ENCODE data around the gene MT1H.
"Not testable (repeated sequence)": the region's sequence is repeated elsewhere in the genome, so short reads cannot be mapped to it uniquely, and the experiment has no call there.

MT1H gene

DNA sequence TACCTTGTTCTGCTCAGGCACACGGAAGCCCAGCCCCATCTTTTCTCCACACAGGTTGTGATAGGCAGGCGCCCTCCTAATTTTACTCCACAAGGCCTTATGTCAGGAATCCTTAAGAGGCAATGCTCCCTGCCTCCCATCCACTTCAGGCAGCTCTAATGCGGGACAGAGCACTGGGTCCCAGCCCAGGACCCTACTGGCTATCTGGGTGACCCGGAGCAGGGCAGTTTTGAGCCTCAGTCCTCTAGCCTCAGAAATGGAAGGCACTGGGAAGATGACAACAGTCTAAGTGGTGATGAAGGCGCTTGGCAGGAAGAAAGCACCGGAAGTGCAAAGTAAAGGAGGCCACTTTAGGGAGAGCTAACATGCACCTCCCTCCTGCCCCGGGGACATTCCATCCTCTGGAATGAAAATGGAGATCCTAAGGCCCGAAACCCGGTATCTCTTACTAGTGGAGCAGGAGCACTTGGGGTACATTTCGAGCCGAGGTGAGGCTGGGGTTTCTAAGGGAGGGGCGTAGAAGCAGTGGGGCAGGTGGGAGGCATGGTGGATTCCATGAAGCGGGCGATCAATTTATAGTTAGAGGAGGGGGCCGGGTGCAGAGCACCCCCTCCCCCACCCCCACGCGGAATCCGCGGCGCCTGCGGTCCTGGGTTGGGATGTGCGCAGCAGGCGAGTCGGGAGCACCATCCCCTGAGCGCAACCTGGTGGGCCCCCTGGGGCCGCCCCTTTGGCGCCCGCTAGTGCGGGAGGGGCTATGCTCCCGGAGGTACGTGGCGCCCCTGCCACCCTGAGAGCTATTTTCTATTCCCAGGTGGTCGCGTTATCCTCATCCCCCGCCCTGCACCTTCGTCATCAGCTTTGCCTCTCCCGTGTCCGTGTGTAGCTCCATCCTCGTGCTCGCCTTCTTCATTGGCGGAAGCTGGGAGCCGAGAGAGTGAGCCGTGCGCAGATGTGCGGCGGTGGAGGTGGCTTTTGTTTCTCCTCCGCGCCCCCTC, 7.0 kb upstream of the MT1H start:
- in situ Hi-C loops (cut with HindIII; ENCODE audit: low sequenced_read_pairs), result no loop called here

GRCh38 chr16:56664506-56664905, 5.1 kb upstream of the MT1H start:
- in situ Hi-C loops (cut with HindIII; ENCODE audit: low sequenced_read_pairs), result no loop called here

DNA sequence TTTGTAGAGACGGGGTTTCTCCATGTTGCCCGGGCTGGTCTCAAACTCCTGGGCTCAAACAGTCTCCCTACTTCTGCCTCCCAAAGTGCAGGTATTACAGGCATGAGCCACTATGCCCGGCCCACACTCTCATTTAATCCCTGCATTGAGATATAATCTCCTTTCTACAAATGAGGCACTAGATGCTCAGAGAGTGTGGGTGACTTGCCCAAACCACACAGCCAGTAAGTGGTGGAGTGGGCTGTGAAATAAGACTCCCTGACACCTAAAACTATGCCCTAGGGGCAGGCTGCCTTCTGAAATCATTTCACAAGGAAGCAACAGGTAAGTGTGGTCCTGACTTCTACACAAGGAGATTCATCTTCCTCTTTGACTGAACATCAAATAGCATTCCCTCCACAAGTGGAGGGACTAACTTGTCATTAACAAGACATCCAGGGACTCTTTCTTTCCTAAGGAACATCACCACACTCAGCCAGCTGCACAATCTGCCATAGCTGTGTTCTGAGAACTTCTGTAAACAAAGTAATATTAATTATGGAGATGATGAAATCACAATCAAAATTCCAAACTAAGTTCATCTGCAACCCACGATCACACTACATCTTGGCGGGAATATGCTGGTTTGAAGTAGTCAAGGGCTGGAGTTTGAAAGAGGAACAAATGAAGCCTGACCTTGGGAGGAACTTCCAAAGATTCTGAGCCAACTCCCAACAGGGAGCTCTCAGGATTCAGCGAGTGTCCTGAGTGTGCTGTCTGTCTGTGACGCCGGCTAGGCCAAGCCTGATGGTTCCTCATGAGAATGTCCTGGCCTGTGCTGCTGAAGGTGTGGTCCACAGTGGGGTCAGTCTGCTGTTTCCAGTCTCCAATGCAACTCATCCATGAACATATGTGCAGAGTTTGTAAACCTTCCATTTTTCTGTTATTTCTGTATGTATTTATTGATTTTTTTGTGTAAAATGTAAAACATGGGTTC, 4.0 kb upstream of the MT1H start:
- in situ Hi-C loops (cut with HindIII; ENCODE audit: low sequenced_read_pairs), result loop anchor here (5.0 kb wide), 1 partner anchor 53 kb away; no protein-coding TSS in a partner anchor

DNA sequence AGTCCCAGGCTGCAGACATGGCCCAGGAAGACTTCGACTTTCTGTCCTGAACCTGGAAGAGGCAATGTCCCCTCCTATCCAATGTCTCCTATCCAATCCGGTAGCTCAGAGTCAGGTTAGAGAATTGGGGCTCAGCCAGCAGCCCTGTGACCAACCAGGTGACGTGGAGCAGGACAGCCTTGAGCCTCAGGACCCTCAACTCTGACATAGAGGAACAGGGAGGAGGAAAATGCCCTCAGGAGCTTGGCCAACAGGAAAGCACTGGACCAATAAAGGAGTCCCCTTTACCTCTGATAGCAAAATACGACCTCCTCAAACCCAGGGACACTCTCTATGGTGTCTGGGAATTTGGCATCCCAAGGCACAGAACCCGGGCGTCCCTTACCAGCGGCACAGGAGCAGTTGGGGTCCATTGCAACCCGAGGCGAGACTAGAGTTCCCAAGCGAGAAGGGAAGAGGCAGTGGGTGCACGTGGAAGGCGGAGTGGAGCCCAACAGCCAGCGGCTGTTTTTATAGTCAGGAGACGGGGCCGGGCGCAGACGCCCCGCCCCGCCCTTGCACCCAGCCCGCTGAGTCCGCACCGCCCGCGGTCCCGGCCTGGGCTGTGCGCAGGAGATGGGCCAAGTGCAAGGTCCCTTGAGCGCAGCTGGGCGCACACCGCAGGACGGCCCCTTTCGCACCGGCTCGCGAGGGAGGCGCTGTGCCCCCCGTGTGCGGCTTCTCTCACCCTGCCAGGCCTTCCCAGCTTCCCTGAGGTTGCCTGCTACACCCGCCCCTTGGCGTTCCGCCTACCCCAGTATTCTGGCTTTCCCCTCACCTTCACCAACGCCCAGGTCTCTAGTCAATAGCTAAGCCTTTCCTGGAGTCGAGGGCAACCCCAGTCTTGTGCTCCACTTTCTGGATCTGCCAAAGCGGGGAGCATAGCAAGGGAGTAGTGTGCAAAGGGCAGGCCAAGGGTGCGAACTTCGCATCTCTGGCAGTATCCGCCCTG, 1.7 kb upstream of the MT1H start, which contains the start of gene MT1G:
MT1G (minus strand) TSS at position 485 of the 991 bp plus-strand sequence; CDS start at position 413, 72 bp downstream.
- in situ Hi-C loops (cut with HindIII; ENCODE audit: low sequenced_read_pairs), result loop anchor here (5.0 kb wide), 1 partner anchor 56 kb away; no protein-coding TSS in a partner anchor

DNA sequence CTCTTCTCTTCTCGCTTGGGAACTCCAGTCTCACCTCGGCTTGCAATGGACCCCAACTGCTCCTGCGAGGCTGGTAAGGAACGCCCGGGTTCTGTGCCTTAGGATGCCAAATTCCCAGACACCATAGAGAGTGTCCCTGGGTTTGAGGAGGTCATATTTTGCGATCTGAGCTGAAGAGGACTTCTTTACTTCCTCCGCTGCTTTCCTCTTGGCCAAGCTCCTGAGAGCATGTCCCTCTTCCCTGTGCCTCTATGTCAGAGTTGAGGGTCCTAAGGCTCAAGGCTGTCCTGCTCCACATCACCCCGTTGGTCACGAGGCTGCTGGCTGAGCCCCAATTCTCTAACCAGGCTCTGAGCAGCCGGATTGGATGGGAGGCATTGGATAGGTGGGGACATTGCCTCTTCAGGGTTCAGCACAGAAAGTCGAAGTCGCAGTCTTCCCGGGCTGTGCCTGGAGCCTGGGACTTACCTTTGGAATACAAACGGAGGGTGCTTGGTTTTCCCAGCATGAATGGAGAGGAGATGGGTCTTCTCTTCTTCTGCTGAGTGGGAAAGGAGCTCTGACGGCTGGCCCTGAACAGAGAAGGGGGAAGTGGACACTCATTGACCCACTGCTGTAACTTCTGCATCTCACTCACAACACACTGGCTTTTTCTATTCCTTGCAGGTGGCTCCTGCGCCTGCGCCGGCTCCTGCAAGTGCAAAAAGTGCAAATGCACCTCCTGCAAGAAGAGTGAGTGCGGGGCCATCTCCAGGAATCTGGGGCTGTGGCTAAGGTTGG, 416 bp downstream of the MT1H start:
- in situ Hi-C loops (cut with HindIII; ENCODE audit: low sequenced_read_pairs), result loop anchor here (5.0 kb wide), 1 partner anchor 58 kb away; no protein-coding TSS in a partner anchor

DNA sequence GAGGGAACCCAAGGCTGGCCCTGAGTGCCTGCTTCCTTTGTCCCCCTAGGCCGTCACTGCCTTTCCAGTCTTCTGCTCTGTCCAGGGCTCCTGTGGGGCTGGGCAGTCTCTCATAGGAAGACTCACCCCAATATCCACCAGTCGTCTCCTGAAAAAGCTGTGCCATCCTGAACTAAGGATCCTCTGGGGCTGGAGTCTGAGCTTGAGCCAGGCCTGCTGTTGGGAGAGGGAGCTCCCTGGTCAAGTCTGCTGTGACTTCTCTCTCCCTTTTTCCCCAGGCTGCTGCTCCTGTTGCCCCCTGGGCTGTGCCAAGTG, 963 bp downstream of the MT1H start:
- in situ Hi-C loops (cut with HindIII; ENCODE audit: low sequenced_read_pairs), result no loop called here

DNA sequence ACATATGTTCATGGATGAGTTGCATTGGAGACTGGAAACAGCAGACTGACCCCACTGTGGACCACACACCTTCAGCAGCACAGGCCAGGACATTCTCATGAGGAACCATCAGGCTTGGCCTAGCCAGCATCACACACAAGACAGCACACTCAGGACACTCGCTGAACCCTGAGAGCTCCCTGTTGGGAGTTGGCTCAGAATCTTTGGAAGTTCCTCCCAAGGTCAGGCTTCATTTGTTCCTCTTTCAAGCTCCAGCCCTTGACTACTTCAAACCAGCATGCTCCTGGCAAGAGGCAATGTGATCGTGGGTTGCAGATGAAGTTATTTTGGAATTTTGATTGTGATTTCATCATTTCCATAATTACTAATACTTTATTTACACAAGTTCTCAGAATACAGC, 2.1 kb downstream of the MT1H start:
- in situ Hi-C loops (cut with HindIII; ENCODE audit: low sequenced_read_pairs), result not testable (repeated sequence)

- in situ Hi-C loops (cut with HindIII; ENCODE audit: low sequenced_read_pairs), result not testable (repeated sequence)
These were observed 2.6 kb downstream of the MT1H start for GRCh38 chr16:56672171-56672570.

- in situ Hi-C loops (cut with HindIII; ENCODE audit: low sequenced_read_pairs), result no loop called here
These were observed 3.3 kb downstream of the MT1H start for GRCh38 chr16:56672761-56673536.

- in situ Hi-C loops (cut with HindIII; ENCODE audit: low sequenced_read_pairs), result no loop called here
These were observed 4.3 kb downstream of the MT1H start for GRCh38 chr16:56673921-56674320.

DNA sequence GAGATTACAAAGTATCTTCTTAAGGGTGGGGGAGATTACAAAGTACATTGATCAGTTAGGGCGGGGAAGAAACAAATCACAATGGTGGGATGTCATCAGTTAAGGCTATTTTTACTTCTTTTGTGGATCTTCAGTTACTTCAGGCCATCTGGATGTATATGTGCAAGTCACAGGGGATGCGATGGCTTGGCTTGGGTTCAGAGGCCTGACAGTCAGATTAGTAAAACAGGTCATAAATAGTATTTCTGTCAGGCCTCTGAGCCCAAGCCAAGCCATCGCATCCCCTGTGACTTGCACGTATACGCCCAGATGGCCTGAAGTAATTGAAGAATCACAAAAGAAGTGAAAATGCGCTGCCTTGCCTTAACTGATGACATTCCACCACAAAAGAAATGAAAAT, 5.0 kb downstream of the MT1H start:
- in situ Hi-C loops (cut with HindIII; ENCODE audit: low sequenced_read_pairs), result not testable (repeated sequence)

DNA sequence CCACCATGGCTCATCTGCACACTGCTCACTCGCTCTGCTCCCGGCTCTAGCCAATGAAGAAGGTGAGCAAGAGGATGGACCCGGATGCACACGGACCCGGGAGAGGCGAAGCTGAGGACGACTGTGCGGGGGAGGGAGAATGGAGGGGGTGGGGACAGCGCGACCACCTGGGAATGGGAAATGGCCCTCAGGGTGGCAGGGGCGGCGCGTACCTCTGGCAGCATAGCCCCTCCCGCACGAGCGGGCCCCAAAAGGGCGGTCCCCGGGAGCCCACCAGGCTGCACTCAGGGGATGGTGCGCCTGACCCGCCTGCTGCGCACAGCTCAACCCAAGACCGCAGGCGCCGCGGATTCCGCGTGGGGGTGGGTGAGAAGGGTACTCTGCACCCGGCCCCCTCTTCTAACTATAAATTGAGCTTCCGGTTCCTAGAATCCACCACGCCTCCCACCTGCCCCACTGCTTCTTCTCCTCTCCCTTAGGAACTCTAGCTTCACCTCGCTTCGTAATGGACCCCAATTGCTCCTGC, 6.1 kb downstream of the MT1H start:
- in situ Hi-C loops (cut with HindIII; ENCODE audit: low sequenced_read_pairs), result no loop called here

GRCh38 chr16:56677474-56677873, 7.9 kb downstream of the MT1H start:
- in situ Hi-C loops (cut with HindIII; ENCODE audit: low sequenced_read_pairs), result no loop called here

DNA sequence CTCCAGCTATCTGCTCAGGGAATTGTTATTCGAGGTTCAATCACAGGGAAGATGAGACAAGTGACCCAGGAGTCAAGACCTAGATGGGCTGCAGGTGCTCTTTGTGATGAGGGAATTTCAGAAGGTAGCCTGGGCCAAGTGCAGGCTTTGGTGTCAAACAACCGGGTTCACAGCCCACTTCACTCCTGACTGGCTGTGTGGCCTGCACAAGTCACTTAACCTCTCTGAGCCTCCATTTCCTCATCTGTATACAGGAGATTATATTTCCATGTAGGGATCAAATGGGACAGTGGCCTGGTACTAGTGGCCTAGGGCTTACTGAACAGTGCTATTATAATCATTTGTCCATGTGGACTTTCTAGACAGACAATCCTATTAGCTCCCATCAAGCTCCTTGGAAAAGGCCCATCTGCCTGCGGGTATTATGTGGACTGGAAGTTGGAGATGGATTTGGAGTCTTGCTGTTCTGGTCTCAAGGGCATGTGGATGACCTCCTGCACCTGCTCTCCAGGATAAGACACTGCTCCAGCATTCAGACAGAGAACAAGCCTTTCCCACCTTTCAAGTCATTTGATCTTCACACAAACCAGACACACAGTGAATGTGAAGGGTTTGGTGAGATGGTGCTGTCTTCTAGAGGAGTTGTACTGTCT, 9.6 kb downstream of the MT1H start:
- in situ Hi-C loops (cut with HindIII; ENCODE audit: low sequenced_read_pairs), result no loop called here

GRCh38 chr16:56679818-56680217, 10.2 kb downstream of the MT1H start:
- in situ Hi-C loops (cut with HindIII; ENCODE audit: low sequenced_read_pairs), result no loop called here

DNA sequence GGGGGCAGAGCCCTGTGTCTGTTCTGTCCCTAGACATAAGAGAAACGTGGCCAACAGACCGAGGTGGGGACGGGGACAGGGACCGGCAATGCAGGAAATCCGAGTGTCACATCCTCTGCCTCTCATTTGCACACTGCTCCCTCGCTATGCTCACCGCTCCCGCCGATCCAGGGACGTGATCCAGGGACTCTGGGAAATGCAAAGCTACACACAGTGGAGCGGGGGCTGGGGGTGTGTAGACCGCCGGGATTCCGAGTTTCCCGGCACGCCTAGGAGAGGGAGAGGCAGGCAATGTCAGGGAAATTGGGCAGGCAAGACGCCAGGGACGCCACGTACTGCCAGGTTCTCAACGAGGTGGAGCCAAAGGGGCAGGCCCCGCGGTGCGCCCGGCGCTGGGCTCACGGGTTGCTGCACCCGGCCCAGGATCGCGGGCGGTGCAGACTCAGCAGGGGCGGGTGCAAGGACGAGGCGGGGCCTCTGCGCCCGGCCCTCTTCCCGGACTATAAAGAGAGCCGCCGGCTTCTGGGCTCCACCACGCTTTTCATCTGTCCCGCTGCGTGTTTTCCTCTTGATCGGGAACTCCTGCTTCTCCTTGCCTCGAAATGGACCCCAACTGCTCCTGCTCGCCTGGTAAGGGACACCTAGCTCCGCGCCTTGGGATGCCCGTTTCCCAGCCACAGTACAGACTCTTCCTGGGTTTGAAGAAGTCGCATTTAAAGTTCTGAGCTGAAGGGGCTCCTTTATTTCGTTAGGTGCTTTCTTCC, 12.5 kb downstream of the MT1H start, which contains the start of gene MT1X:
MT1X (plus strand) TSS at position 532 of the 764 bp plus-strand sequence; CDS start at position 603, 71 bp downstream.
- in situ Hi-C loops (cut with HindIII; ENCODE audit: low sequenced_read_pairs), result no loop called here
